GM12891 (cell line): ENCODE results near the gene FAM217B.

Experiments used
- DNase-seq: peaks from one replicate; pipeline ENCODE4 v3.0.0; 2011; ENCODE audit warnings: low spot score; ENCODE audit not compliant: insufficient read length
- FAIRE-seq: peaks from 2 replicates; lab custom pipeline; 2011; peaks lifted over from hg19 to GRCh38; lab: Jason Lieb, UNC
- PAX5 ChIP-seq: IDR thresholded peaks from 2 replicates; pipeline ENCODE4 v1.6.1; 2011; ENCODE audit warnings: low read length, moderate library complexity, mild to moderate bottlenecking; ENCODE audit not compliant: insufficient read depth, severe bottlenecking
- POLR2A ChIP-seq: IDR thresholded peaks from 2 replicates; pipeline ENCODE4 v1.6.1; 2011; ENCODE audit warnings: low read depth, low read length, control low read depth
- POLR2AphosphoS5 ChIP-seq: IDR thresholded peaks from 2 replicates; pipeline ENCODE4 v1.6.1; 2011; ENCODE audit warnings: low read depth, low read length, control low read depth
- POU2F2 ChIP-seq: IDR thresholded peaks from 2 replicates; pipeline ENCODE4 v1.6.1; 2011; ENCODE audit warnings: low read depth, mild to moderate bottlenecking, control low read depth, low read length, moderate library complexity
- SPI1 ChIP-seq: IDR thresholded peaks from 2 replicates; pipeline ENCODE4 v1.6.1; 2011; ENCODE audit warnings: low read depth, low read length, control low read depth
- TAF1 ChIP-seq: IDR thresholded peaks from 2 replicates; pipeline ENCODE4 v1.6.1; 2011; ENCODE audit warnings: low read depth, low read length, control low read depth

Gene FAM217B

GRCh38 chr20:59988141-59988540 lies 48.0 kb downstream of the FAM217B start:
- FAIRE-seq = no peak
- TF ChIP-seq POLR2AphosphoS5 (no peak), TAF1 (no peak), POU2F2 (no peak), PAX5 (no peak), SPI1 (no peak), POLR2A (no peak)
- DNase-seq = no peak

GRCh38 chr20:59992526-59993084 lies 52.4 kb downstream of the FAM217B start:
- FAIRE-seq (no peak), DNase-seq (no peak)

DNA sequence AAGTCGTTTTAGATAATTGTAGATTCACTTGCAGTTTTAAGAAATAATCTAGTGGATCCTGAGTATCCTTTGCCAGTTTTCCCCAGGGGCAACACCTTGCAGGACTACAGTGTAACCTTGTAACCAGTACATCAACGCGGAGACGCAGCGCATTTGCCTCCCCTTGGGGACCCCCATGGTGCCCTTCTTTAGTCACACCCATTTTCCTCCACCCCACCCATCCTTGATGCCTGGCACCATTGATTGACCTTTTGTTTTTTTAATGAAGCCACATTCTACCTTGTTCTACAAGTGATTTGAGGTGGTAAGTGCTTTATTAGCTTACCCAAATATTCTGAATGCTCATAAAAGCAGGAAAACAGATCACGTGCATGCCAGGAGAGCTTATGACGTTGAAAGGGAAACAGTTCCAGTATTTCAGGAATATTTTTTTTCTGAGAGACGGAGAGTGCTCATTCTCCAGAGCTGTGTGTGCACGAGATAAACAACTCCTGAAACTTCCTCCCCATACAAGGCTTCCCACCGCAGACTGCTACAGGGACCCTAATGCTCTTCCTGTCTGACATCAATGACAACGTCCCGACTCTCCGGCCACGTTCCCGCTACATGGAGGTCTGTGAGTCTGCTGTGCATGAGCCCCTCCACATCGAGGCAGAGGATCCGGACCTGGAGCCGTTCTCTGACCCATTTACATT lies 53.7 kb downstream of the FAM217B start:
- no peak for DNase-seq
- FAIRE-seq = no peak
- TF ChIP-seq POLR2AphosphoS5 = no peak
- no peak for TF ChIP-seq SPI1
- no peak for TF ChIP-seq PAX5
- no peak for TF ChIP-seq POLR2A
- no peak for TF ChIP-seq TAF1
- no peak for TF ChIP-seq POU2F2

More at GRCh38 chr20:59992526-59993084, 52.4 kb downstream of the FAM217B start:
- TF ChIP-seq SPI1 = no peak
- TF ChIP-seq POU2F2 = no peak
- no peak for TF ChIP-seq TAF1
- no peak for TF ChIP-seq POLR2A
- no peak for TF ChIP-seq POLR2AphosphoS5
- TF ChIP-seq PAX5 = no peak

GRCh38 chr20:59994697-59995122 lies 54.5 kb downstream of the FAM217B start:
- FAIRE-seq (no peak), DNase-seq (no peak)
- TF ChIP-seq SPI1 (no peak), POLR2AphosphoS5 (no peak), POU2F2 (no peak), PAX5 (no peak), POLR2A (no peak), TAF1 (no peak)

DNA sequence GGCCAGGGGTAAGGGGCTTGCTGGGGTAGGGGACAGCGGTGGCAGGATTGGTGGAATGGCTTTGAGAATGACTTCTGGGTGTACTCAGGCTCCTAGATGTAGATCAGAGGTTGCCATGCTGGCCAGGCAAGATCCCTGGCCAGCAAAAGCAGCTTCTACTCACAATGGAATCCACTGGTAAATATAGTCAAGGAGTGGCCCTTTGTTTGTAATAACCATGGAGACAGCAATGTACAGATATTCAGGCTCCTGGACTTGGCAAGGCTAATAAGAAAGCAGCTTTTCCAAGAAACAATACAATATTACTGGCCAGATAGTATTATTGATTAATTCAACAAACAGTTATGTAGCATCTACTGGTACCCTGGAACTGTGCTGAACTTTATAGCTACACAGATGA lies 55.9 kb downstream of the FAM217B start:
- TF ChIP-seq TAF1 (no peak), SPI1 (no peak)
- FAIRE-seq (no peak), DNase-seq (no peak)

GRCh38 chr20:59997896-59998295 lies 57.7 kb downstream of the FAM217B start:
- no peak for DNase-seq
- no peak for TF ChIP-seq SPI1
- no peak for TF ChIP-seq TAF1
- no peak for TF ChIP-seq POU2F2
- no peak for TF ChIP-seq PAX5
- no peak for TF ChIP-seq POLR2AphosphoS5
- TF ChIP-seq POLR2A = no peak
- FAIRE-seq = no peak
